ENCODE measurements around the gene HOXA6.
A peak's percentile ranks its signal among the peaks of the same experiment; 100 is the strongest.

The HOXA6 gene

DNA sequence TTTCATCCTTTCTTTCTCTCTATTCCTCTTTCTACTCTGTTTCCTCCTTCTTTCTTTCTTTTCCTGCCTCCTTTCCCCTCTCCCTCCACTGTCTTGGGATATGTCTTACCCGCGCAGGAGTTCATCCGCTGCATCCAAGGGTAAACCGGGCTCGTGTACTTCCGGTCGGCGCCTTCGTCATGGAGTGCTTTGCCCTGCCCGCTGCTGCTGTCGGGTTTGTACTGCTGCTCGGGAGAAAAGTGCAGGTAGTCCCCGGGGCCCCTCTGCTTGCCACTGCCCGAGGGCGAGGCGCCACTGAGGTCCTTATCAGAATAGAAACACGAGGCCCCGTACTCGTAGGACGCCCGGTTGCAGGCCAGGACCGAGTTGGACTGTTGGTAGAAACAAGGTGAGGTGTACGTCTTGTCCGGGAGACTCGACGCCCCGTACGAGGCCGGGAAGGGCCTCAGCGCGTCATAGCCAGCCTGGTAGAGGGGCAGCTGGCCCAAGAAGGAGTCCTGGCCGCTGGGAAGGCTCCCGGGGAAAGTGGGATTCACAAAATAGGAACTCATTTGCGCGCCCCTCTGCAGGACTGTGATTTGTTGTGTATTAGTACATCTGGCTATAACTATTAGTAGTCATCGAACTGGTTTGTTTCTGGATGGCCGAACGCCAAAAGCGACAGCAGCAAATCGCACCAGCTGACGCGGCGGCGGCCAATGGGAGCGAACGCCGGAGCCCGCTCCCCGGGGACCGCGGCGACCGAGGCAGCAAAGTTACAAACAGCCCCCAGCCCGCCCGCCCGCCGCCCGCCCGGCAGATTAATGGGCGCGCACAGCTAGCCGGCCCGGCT is at the start of gene HOXA6:
Gene HOXA6, minus strand, starts transcription at position 576 of the 832 bp plus-strand sequence. Its CDS starts 25 bp downstream, at position 551.
- FAIRE-seq, result no peak

DNA sequence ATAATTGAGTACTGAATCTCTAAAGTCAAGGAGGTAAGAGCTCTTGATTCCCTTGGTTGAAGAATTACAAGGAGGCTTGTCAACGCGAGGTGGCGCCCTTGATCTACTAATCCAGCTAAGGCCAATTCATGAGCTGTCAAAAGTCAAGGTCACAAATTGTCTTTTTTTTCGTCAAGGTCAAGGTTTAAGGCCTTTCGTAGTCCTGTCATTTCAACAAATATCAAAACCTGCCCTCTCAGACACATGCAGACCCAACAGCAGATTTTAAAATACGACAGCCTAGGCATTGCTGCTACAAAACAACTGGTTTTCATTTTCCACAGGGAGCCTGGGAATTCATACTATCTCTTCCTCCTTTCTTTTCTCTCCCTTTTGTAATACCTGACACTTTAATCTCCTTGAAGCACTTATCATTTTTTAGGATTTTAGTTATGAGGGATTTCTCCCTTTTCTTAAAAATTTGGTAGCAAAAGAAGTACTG is 48.8 kb upstream of the HOXA6 start:
- peak; percentile 97 for FAIRE-seq

DNA sequence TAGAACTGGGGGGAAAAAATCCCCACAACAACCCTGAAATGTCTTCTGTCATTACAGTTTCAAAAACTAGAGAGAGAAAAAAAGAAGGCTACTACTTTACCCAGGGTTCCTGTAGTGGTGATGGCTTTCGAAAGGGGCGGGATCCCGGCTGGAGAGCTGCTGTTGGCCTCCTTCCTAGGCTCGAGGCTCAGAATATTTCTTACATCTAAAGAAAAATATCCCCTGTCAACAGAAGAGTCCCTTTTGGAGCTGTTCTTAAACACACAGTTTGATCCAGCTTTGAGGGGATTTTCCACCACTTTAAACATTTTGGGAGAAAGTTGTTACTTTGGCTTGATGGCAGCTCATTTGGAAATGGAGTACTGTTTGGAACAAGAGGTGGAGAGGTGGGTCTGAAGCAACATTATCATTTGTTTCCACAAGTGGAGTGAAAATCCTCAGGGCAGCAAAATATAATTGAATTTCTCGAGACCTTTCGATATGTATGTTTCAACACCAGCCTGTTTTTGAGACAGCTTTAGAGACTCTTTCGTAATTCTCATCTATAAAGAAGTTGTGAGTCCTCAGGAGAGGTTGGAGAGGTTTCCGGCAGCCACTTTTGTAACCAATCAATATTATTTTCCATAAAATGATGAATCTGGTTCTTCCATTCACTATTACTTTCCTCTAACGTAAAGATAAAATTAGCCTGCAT is 47.3 kb upstream of the HOXA6 start:
- FAIRE-seq, result no peak

DNA sequence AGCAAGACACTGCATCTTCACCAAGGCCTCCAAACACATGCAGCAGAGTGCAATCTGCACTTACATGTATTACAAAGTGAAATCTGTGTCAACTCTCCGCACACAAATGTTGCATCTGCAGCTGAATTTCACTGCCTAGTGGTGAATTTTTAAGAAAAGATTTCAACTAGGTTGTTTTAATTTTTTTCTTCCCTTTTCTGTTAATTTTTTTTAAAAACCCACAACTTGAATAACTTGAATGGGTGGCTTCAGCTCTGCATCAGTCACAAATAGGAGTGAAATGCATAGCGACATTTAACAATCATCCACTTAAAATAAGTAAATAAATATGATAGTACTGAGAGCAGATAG is 46.4 kb upstream of the HOXA6 start:
- FAIRE-seq, result no peak

DNA sequence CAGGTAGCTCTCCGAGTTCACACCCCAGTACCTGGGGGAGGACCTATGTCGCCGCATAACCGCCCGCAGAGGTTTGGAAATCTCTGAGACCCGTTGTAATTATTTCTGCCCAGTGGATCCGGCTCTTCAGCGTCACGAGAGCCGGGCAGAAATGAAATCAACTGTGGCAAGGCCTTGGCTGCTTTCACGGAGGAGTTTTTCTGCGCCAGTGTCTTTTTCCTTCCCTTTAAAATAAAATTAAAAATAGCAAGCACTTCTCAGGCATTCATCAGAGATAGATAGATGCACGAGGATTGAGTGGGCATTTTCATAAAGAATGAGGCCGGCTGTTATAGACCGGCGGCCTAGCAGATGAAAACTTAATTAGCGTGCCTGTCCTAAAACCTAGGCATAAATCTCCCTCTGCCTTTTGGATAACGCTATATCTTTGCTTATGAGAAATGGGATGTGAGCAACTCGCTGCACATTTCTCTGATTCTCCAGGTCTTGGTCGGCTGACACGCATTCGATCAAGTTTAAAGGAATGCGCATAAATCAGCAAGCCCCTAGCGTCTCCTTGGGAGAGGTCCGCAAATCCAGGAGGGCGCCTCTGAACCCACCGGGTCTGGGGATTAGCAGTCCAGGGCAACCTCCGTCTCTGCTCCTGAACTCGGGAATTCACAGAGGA is 45.9 kb upstream of the HOXA6 start:
- no peak for FAIRE-seq

DNA sequence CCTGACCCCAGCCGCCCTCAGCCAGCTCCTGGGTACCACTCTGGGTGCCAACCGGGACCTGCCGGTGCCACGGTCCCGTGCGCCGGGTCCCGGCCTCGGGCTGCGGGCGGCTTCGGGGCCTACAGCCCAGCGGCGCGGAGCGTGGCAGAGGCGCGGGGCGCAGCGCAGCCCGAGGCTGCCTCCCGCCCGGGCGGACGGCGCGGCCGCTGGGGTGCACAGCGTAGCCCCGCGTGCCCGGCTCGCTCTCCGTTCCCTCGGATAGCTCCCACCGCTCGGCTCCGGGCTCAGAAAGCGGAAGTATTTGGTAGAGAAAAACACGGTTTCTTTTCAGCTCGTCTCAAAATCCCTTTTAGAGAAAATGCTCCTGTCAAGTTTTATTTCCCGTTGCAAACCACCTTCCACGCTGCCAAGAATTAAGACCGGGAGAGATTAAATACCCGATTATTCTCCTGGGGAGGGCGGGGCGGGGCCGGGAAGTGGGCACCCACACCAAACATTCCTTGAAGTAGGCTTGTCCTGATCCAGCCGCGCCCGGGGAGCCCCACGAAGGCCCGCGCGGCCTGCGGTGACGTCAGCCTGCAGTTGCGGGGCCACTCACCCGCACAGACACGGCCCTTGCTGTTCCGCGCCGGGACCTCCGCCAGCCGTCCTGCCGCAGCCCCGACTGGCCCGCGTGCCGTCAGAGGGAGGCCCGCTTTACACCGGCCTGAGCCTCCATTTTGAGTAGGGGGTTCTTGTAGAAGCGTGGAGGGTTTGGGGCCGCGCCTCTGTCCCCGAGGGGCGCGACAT is 45.2 kb upstream of the HOXA6 start:
- FAIRE-seq, result no peak

DNA sequence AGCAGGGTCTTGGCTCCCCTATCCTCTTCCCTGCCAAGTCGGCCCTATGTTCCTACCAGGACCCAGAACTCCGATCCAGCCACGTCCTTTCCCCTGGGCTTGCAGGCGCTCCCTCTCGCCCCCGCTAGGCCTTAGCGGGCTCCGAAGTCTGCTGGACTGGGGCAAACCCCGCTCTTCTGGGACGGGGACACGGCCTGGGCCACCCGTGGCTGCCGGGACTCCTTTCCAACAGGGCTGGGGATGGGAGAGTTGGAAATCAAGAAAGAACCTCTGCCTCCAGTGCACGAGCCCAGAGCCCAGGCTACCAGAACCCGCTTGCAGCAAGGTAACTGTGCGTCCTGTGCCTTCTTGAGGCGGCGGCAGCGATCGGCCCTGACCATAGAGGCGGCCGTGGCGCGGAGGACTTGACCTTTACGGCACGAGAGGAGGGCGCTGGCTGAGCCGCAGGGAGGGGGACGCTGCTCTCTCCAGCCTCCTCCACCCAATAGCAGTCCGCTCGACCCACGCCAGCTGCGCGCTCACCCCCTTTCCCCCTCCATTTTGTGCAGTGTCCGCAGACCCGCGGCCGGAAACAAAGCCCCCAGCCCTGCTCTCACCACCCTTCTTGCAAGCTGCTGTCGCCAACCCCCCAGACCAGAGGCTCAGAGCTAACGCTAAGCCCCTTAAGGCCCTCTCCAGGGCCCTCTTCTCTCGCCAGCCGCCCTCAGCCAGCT is 44.4 kb upstream of the HOXA6 start:
- no peak for FAIRE-seq

DNA sequence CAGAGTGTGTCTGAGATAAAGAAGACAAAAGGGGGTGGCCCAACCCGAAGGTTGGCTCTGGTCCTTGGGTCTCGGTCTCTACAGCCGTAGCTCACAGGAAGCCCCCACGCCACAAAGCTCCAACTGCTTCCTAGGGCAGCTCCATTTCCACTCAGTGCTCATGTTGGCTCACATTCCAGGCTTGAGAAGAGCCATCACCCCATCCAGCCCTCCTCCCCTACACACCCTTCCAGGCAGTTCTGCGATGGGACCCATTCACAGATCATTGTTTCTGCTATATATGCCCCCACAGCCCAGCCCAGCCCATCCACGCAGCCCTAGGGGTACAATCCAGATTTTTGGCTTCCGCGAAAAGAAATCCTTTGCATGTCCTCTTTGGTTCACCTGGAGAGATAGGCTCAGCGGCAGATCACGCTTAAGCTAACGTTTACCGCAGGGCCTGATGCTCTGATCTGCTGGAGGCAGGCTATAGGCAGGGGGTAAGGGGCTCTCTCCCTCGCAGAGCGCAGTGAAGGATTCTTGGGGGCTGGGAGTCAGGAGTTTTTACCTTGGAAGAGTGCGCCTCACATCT is 43.7 kb upstream of the HOXA6 start:
- no peak for FAIRE-seq

DNA sequence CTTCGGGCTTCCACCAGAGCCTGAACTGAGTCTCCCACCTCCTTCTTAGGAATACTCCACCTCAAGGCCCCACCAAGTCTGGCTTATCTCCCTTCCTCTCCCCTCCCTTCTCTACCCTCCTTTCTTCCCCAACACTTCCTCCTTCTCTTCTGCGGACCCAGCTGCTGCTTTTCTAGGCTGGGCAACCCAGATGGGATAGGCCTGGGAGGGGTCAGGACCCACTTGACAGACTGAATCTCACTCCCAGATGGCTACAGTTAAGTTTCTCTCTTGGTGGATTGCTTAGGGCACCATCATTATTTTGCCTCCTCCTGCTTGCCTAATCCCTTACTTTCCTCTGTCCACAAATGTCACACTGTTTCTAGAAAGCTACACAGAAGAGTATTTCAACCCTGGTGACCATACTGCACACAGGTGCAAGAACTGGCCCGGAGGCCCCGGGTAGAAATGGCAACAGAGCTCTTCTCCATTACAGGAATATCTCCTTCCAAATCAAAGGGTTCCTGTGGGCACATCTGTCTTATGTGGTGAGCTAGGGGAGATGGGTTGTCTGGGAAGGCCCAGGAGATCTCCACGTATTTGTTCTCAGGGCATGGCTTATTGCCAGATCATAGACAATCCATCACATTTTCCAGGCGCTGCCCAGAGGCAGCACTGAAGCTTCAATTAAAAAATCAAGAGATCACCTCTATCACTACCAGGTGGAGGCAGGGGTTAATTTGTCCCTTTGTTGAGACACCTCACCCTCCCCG is 42.6 kb upstream of the HOXA6 start:
- FAIRE-seq, result no peak

DNA sequence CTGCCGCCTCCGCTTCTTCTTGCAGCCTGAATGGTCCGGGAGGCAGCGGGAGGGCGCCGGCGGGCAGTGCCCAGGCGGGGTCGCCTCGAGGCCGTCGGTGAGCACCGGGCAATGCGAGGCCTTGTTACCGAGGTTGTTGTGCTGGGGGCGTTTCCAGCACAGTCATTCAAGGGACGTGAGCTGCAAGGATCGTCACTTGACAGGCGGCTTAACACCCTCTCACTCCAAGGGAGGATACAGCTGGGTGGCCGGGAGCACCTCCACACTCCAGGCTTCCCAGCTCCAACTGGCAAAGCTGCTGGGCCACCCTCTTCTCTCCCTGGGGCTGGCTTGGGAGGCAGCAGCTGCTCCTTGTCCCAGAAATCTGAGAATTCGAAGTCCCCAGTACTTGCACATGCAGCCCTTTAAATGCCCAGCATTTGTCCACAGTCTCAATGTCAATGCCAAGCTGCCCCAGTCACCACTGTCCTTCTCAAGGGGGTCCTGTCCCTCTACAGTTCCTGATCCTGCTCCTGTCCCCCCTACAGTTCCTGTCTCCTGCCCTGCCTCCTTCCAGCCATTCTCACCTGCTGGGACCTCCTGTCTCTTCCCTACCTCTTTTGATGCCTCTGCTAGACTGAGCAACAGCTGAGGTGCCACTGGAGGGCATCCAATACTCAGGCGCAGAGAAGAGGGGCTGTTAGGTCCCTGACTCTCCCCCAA is 41.9 kb upstream of the HOXA6 start:
- no peak for FAIRE-seq

DNA sequence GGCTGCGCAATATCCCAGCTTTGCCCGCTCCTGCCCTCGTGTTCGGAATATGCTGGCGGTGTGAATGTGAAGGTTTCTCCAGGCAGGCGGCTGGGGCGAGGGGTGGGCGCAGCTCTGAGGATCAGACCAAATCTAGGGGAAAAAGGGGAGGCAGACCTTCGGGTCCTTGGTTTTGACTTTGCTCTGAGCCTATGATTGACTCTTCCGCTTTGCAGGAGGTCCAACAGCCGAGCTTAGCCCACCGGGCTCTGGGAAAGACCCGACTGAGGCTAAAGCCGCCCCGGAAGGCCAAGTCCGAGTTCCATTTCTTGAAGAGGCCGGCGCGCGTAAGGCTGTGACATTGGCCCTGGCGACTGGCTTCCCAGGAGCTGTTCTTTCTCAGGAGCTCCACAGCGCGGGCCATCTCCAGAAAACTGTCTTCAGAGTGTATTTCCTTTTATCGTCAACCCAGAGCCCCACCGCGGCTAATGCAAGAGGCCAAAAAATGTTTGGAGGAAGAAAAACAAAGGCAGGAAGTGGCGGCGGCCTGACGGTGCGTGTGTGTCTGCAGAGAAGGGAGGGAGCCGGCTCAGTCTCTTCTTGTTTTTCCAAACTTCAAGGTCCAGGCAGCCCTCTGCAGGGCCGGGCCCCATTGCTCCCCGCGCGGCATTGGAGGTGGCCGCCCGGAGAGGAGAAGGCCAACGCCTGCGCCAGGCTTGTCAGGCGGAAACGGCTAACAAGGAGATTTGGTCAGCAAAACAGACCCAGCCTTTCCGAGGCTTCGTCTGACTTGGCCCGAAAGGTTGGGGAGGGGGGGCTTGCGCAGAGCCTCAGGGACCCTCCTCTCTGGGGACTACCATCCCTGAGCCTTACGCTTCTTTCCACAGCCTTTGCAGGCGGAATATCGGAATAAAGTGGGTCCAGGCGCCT is 41.1 kb upstream of the HOXA6 start:
- FAIRE-seq, result no peak

DNA sequence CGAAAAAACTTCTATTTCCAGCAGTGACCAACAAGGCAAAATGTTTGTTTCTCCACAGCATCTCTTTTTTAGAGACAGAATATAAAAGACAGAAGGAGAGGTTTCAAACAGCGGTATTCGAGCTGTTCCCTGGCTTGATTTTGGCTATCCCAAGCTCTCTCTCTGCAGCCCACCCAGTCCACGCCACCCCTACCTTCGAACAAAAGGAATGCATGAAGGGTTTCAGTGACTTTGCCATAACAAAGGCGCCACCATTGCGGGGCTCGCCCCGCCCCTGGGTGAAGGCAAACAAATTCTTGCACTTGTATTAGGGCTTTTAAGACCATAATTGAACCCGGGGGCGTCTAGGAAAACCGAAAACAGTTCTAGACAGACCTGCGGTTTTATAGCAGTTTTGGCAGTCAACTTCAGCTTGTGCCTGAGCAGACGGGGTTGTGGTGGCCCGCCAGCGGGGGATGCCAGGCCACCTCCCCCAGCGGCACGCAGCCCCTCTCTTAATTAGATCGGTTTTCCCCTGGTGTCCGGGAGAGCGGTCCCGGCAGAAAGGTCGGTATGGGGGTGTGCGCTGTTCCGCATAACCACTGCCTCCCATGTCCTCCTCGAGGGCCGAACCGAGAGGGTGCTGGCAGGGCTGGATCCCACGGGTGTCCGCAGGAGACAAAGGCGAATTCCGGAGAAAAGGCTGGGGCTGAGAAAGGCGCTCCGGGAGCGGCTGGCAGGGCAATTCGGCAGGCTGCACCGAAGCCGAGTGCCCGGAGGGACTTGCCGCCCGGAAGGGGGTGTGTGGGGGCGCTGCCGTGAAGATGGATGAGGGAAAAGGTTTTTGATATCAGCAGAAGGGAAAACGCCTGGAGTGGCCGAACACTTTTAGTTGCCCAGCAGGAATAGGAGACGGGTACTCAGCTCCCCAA is 40.2 kb upstream of the HOXA6 start:
- FAIRE-seq, result no peak

DNA sequence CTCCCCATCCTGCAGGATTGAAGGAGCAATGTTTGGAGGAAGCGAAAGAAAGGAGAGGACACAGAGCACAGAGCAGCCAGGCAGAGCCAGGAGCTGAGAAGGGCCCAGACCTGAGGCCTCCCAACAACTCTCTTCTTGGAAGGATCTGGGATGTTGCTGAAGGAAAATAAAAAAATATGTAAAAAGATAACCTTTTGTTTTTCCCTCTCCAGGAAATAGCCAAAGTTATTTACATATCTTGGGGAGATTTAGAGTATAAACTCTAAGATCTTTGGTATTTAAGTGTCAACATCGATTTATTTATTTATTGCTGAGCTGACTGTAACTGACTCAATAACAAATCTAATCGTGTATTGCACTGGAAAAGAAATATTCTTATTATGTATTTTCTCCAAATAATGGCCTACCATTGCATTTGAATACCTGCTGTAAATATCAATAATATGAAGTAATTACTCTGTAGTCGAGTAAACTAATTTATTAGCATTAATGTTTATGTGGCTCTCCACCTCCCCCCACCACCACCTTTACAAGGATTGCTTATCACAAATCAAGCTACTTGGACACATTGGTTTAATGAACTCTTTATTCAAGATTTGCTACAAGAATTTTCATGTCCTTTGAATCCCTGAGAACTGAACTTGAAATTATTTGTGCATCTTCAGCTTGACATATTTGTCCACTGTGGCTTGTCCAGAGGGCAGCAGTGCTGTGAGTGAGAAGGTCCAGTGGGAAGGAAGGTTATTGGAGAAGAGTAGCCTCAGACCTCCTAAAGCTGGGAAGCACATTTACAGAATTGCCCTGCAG is 39.3 kb upstream of the HOXA6 start:
- peak; percentile 19 for FAIRE-seq

DNA sequence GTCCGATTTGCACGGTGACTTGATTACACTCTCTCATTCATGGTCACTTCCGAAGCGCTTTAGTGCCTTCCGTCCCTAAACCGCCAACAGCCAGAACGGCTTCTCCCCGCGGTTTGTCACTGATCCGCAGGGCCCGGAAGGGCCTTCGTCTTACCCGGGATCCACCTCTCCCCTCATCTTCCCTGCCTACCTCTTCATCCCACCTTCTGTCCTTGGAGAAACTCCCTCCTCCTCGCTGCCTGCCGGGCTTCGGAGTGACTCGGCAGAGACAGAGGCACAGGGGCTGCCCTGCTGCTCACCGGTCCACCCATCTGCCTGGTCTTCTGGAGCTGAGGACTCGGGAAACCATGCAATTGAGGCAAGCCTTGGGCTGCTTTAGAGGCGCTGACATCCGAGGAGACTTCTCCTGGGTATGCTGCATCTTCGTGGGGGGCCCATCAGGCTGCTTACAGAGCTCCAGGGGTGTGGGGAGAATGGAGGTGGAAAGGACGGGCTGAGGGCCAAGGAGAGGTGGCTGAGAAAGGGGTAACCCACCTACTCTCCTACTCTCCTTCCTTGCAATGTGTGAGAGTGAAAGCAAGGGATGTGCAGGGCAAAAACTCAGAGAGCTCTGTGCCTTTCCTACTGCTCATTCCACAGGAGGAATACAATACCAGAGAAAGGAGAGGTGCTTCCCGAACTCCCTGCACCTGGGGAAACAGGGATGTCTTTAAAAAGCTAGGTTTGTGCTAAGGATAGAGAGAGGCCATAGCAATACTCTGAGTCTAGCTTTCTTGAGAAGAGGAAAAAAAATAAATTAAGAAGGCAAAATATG is 38.5 kb upstream of the HOXA6 start:
- no peak for FAIRE-seq

DNA sequence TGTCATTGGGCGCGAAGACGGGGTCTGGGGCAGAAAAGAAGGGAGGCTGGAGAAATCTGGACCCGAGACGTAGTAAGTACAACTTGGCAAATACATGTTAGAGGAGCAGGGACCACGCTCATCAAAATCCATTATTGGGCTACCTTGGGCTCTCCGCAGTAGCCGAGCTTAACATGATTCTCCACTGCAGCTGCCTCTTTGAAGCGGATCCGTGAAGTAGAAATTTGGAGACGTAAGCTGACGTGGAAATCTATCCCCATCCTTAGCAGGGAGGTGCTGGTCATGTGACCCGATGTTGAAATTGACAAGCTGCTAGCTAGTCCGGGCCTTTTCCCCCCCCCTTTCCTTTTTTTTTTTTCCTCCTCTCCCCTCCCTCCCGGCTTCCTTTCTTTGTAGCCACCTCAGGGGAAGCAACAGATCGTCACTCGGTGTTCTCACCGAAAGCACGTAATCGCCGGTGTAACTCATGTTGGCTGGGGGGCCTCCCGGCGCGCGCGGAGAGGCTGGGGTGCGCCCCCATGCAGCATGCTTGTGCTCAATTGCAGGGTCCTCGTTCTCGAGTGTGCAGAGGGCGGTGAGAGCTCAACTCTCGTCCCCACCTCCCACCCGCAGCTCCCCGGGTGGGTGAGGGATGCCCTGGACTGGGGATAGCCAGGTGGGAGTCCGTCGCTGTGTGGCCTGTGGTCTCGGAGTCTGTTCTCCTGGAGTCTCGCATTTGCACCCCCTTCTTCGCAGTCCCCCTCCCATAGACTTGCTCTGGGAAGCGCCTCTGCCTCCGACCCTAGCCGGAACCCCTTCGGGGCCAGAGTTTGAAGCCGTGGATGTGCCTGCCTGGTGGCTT is 37.7 kb upstream of the HOXA6 start, which contains the start of gene HOXA11:
Gene HOXA11, minus strand, starts transcription at position 220 of the 841 bp plus-strand sequence. Its CDS starts 88 bp downstream, at position 132.
- FAIRE-seq, result peak; percentile 89

Data from G401.6 (cell line).